Suprapubic skin (tissue), 4 donors: ENCODE data around the gene MPP4. TPM values are rescaled to one million over a fixed set of nuclear protein-coding genes. Genes with fewer than 3 reads are reported as not detected.

Experiments used
- DNase-seq, 2 donors: peaks; one replicate each; pipeline ENCODE4 v3.0.0-alpha.2; 2019; ENCODE audit warnings: low spot score in 2 of 2
- H3K27ac ChIP-seq: fragments of 200-600 bp; sonication (generic); one replicate; pipeline ENCODE4 v1.5.1; 2019
- H3K27me3 ChIP-seq: fragments of 200-600 bp; sonication (generic); one replicate; pipeline ENCODE4 v1.5.1; 2019
- H3K36me3 ChIP-seq: fragments of 200-600 bp; sonication (generic); one replicate; pipeline ENCODE4 v1.5.1; 2019
- H3K4me1 ChIP-seq: fragments of 200-600 bp; sonication (generic); one replicate; pipeline ENCODE4 v1.5.1; 2019
- H3K4me3 ChIP-seq: fragments of 200-600 bp; sonication (generic); one replicate; pipeline ENCODE4 v1.5.1; 2019; ENCODE audit warnings: mild to moderate bottlenecking
- H3K9me3 ChIP-seq: fragments of 200-600 bp; sonication (generic); one replicate; pipeline ENCODE4 v1.5.1; 2019
- EP300 ChIP-seq: sonication (generic); formaldehyde crosslinking; IDR thresholded peaks from one replicate; pipeline ENCODE4 v1.6.1; 2017; ENCODE audit warnings: antibody characterized with exemption
- POLR2A ChIP-seq, 2 donors: fragments of 450-650 bp; IDR thresholded peaks; one replicate each; pipeline ENCODE4 v1.6.1; 2017; ENCODE audit warnings: antibody characterized with exemption in 2 of 2, mild to moderate bottlenecking in 2 of 2, moderate library complexity in 2 of 2
- POLR2AphosphoS5 ChIP-seq, 3 donors: sonication (generic); formaldehyde crosslinking; IDR thresholded peaks; one replicate each; pipeline ENCODE4 v1.6.1; 2017; ENCODE audit warnings: antibody characterized with exemption in 3 of 3
- WGBS: methylation state at CpG from one replicate; pipeline ENCODE4 v1.1.5; 2018; 5-methylcytosine and 5-hydroxymethylcytosine counted together
- total RNA-seq, 4 donors: library from RNA; depleted of rRNA; stranded (reverse); fragments of >200 nt; gene quantifications; one replicate each; pipeline ENCODE4 v1.1.0, GENCODE V29; 2016
- TF ChIP-seq, protein P1 (sequence below), 2 donors: fragments of 200-600 bp in 1 of 2; fragments of 450-650 bp in 1 of 2; sonication (generic) in 1 of 2; IDR thresholded peaks; one replicate each; pipeline ENCODE4 v1.5.1; 2016 to 2019; ENCODE audit warnings: antibody characterized with exemption in 2 of 2, mild to moderate bottlenecking in 1 of 2, moderate library complexity in 1 of 2

MPP4 gene
- total RNA-seq, 4 donors from 2014 or later: not detected

DNA sequence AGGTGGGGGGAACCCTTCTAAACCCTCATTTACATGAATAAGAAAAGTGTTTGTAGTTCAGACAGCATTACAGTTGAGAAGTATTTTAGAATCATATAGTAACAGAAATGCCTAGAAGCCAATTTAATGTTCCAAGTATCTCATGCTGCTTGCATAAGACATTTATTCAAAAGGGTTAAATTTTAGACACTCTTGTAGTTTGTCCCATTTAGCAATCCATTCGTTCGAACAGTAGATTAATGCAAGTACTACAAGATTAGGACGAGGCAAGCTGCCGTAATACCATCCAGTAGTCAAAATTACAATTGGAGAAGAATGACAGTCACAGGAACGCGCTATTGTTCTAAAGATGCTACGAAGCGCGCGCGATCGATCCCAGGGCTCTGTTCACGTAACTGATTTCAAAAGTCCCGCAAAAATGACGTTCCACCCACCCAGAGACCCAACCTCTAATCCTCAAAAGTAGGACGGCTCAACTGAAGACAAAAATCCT is 56.3 kb downstream of the MPP4 start:
- Histone ChIP-seq H3K36me3 (peaks cover 18% of the 10 kb centered on the region), H3K27me3 (no peaks in the 10 kb centered on the region), H3K4me3 (peak overlapping the region; percentile 92), H3K9me3 (no peaks in the 10 kb centered on the region), H3K4me1 (peaks cover 31% of the 10 kb centered on the region), H3K27ac (peak overlapping the region; percentile 97)
- TF ChIP-seq POLR2AphosphoS5 (IDR thresholded peaks at IDR 0.05): no peak
- TF ChIP-seq, protein P1, sequence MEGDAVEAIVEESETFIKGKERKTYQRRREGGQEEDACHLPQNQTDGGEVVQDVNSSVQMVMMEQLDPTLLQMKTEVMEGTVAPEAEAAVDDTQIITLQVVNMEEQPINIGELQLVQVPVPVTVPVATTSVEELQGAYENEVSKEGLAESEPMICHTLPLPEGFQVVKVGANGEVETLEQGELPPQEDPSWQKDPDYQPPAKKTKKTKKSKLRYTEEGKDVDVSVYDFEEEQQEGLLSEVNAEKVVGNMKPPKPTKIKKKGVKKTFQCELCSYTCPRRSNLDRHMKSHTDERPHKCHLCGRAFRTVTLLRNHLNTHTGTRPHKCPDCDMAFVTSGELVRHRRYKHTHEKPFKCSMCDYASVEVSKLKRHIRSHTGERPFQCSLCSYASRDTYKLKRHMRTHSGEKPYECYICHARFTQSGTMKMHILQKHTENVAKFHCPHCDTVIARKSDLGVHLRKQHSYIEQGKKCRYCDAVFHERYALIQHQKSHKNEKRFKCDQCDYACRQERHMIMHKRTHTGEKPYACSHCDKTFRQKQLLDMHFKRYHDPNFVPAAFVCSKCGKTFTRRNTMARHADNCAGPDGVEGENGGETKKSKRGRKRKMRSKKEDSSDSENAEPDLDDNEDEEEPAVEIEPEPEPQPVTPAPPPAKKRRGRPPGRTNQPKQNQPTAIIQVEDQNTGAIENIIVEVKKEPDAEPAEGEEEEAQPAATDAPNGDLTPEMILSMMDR (IDR thresholded peaks at IDR 0.05): no peak
- TF ChIP-seq POLR2A (IDR thresholded peaks at IDR 0.05): no peak
- no peak for TF ChIP-seq EP300
- no peak for DNase-seq
- WGBS: 0% methylated on average over 16 of the region's 16 CpGs

DNA sequence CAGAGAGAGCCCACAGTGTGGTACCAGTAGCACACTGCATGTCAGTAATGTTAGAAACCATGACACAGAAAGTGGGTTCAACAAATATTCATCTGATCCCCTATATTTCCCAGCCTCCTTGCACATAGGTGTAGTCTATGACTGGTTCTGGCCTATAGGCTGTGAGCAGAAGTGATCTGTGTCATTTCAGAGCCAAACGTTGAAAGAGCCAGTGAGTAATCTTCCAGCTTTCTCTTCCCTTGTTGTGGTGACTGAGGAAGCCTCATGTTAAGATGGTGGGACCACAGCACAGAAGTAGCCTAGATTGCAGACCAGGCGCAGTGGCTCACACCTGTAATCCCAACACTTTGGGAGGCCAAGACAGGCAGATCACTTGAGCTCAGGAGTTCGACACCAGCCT is 59.2 kb downstream of the MPP4 start:
- peaks cover 42% of the 10 kb centered on the region for H3K36me3 ChIP-seq
- no peak for TF ChIP-seq POLR2A (IDR thresholded peaks at IDR 0.05)
- TF ChIP-seq POLR2AphosphoS5 (IDR thresholded peaks at IDR 0.05): no peak
- TF ChIP-seq, protein P1 (IDR thresholded peaks at IDR 0.05): no peak
- TF ChIP-seq EP300: no peak
- no peak for DNase-seq
- 72% methylated on average over 3 of the region's 3 CpGs for WGBS
- H3K27me3 ChIP-seq: no peaks in the 10 kb centered on the region
- H3K27ac ChIP-seq: no peak overlapping the region
- H3K9me3 ChIP-seq: no peaks in the 10 kb centered on the region
- peaks cover 24% of the 10 kb centered on the region for H3K4me1 ChIP-seq
- no peak overlapping the region for H3K4me3 ChIP-seq

DNA sequence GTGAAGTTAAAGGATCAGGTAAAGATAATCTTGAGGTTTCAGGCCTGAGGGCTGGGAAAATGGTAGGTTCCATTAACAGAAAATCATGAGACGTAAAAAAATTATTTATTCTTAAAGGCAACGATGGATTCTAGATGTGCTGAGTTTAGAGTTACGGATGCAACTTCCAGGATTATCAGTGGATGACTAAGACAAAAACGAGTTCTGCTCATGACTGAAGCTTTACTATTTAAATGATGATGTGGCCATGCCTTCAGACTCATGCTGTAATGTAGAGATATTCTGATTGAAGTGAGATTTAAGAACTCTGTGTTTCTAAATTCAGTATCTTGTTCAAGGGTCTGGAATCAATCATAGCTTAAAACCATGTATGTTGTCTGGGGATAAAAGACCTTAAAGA is 60.1 kb downstream of the MPP4 start:
- TF ChIP-seq EP300 (no peak), POLR2AphosphoS5 (IDR thresholded peaks at IDR 0.05) (no peak), POLR2A (IDR thresholded peaks at IDR 0.05) (no peak)
- TF ChIP-seq, protein P1 (IDR thresholded peaks at IDR 0.05): no peak
- peaks cover 42% of the 10 kb centered on the region for H3K36me3 ChIP-seq
- H3K27me3 ChIP-seq: no peaks in the 10 kb centered on the region
- no peak overlapping the region for H3K27ac ChIP-seq
- H3K9me3 ChIP-seq: no peaks in the 10 kb centered on the region
- WGBS: 71% methylated on average over 4 of the region's 4 CpGs
- H3K4me3 ChIP-seq: no peak overlapping the region
- peaks cover 15% of the 10 kb centered on the region for H3K4me1 ChIP-seq
- no peak for DNase-seq

GRCh38 chr2:201633661-201634249 is 64.7 kb downstream of the MPP4 start:
- no peak for TF ChIP-seq EP300
- no peak for TF ChIP-seq POLR2A (IDR thresholded peaks at IDR 0.05)
- TF ChIP-seq POLR2AphosphoS5 (IDR thresholded peaks at IDR 0.05): no peak
- TF ChIP-seq, protein P1 (IDR thresholded peaks at IDR 0.05): no peak
- Histone ChIP-seq H3K27me3 (no peaks in the 10 kb centered on the region), H3K27ac (no peak overlapping the region), H3K36me3 (peaks cover 76% of the 10 kb centered on the region), H3K9me3 (no peaks in the 10 kb centered on the region), H3K4me3 (no peak overlapping the region), H3K4me1 (no peaks in the 10 kb centered on the region)
- DNase-seq: no peak
- 63% methylated on average over 4 of the region's 4 CpGs for WGBS

GRCh38 chr2:201631041-201631440 is 67.4 kb downstream of the MPP4 start:
- H3K27me3 ChIP-seq: no peaks in the 10 kb centered on the region
- H3K27ac ChIP-seq: no peak overlapping the region
- TF ChIP-seq POLR2AphosphoS5 (IDR thresholded peaks at IDR 0.05) (no peak), EP300 (no peak), POLR2A (IDR thresholded peaks at IDR 0.05) (no peak)
- TF ChIP-seq, protein P1 (IDR thresholded peaks at IDR 0.05): no peak
- H3K4me3 ChIP-seq: no peak overlapping the region
- DNase-seq: no peak
- H3K4me1 ChIP-seq: no peaks in the 10 kb centered on the region
- 93% methylated on average over 8 of the region's 8 CpGs for WGBS
- peaks cover 77% of the 10 kb centered on the region for H3K36me3 ChIP-seq
- H3K9me3 ChIP-seq: no peaks in the 10 kb centered on the region
